Putamen (tissue), 1 donor: ENCODE measurements around the gene DPP7.

Experiments used
- DNase-seq: peaks from one replicate; pipeline ENCODE4 v3.0.0-alpha.2; 2016; ENCODE audit warnings: low spot score

Gene DPP7

GRCh38 chr9:137114613-137115393 is at the start of gene DPP7:
TSS of gene DPP7 (minus strand) at chr9:137114733. CDS start at chr9:137114713, 20 bp downstream.
- peak; percentile 74 for DNase-seq

DNA sequence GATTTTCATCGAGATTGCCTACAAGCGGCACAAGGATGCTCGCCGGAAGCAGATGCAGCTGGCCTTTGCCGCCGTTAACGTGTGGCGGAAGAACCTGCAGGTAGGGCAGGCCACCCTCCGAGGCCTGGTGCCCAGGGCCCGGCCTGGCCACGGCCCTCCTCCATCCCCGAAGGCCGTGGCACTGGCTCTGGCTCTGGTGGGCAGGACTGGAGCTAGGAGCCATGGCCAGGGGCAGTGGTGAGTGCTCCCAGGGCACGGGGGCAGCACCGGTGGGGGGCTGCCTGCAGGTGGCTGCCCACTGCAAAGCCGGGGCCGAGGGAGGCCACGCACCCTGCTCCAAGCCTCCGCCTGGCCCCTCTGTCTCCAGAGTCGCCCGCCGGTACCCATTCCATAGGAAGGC is 49.3 kb upstream of the DPP7 start:
- no peak for DNase-seq

DNA sequence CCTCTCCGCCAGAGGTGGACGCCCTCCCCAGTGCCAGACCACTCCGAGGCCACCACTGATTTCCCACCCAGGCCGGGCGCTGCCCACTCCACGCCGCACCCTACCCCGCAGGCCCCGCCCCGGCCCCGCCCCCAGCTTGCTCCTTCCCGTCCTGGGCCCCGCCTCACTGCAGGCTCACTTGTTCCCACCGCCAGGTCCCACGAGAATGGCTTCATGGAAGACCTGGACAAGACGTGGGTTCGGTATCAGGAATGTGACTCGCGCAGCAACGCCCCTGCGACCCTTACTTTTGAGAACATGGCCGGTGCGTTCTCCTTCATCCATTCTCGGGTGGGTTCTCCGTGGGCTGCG is 48.8 kb upstream of the DPP7 start:
- DNase-seq, result no peak

DNA sequence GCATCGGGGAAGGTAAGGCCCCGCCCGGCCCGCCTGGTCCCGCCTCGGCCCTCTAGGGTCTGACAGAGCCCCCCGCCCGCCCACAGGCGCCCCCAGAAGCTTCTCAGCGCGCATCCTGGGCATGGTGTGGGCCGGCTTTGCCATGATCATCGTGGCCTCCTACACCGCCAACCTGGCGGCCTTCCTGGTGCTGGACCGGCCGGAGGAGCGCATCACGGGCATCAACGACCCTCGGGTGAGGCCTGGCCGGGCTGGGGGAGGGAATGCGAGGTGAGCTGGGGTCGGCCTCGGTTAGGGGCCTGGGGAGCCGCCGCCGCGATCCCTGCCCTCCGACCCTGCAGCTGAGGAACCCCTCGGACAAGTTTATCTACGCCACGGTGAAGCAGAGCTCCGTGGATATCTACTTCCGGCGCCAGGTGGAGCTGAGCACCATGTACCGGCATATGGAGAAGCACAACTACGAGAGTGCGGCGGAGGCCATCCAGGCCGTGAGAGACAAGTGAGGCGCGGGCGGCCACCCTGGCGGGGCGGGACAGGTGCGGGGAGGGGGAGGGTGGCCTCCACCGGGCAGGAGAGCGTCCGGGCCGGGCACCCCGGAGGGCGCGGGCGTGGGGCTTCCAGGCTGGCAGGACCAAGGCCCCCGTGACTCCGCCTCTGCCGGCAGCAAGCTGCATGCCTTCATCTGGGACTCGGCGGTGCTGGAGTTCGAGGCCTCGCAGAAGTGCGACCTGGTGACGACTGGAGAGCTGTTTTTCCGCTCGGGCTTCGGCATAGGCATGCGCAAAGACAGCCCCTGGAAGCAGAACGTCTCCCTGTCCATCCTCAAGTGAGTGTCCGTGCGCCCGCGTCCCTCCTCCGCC is 48.2 kb upstream of the DPP7 start:
- DNase-seq, result no peak

DNA sequence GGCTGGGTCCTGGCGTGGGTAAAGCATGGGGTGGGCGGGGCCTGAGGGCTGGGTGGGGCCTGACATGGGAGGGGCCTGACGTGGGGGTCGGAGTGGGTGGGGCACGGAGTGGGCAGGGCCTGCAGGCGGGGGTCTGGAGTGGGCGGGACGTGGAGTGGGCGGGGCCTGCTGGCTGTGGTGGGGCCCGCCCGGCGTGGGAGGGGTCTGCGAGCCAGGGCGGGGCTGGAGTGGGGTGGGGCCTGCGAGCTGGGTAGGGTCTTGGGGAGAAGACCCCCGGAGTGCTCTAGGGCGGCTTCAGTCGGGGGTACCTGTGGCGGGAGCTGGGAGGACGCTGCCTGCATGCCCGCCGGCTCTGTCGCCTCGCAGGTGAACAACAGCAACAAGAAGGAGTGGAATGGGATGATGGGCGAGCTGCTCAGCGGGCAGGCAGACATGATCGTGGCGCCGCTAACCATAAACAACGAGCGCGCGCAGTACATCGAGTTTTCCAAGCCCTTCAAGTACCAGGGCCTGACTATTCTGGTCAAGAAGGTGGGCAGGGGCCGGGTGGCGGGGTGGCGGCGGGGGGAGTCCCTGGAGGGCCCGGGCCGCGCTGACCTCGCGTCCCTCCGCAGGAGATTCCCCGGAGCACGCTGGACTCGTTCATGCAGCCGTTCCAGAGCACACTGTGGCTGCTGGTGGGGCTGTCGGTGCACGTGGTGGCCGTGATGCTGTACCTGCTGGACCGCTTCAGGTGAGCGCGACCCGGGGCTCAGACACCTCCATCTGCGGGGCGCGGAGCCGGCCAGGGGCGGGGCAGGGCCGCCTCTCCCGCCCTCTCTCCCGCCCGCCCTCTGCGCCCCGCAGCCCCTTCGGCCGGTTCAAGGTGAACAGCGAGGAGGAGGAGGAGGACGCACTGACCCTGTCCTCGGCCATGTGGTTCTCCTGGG is 47.3 kb upstream of the DPP7 start:
- DNase-seq, result no peak

- DNase-seq, result no peak
Measured at GRCh38 chr9:137160716-137161557, 46.4 kb upstream of the DPP7 start.

- DNase-seq, result no peak
Measured at GRCh38 chr9:137160054-137160425, 45.5 kb upstream of the DPP7 start.

GRCh38 chr9:137159105-137160053 is 44.8 kb upstream of the DPP7 start:
- no peak for DNase-seq

GRCh38 chr9:137158625-137159024 is 44.1 kb upstream of the DPP7 start:
- no peak for DNase-seq

DNA sequence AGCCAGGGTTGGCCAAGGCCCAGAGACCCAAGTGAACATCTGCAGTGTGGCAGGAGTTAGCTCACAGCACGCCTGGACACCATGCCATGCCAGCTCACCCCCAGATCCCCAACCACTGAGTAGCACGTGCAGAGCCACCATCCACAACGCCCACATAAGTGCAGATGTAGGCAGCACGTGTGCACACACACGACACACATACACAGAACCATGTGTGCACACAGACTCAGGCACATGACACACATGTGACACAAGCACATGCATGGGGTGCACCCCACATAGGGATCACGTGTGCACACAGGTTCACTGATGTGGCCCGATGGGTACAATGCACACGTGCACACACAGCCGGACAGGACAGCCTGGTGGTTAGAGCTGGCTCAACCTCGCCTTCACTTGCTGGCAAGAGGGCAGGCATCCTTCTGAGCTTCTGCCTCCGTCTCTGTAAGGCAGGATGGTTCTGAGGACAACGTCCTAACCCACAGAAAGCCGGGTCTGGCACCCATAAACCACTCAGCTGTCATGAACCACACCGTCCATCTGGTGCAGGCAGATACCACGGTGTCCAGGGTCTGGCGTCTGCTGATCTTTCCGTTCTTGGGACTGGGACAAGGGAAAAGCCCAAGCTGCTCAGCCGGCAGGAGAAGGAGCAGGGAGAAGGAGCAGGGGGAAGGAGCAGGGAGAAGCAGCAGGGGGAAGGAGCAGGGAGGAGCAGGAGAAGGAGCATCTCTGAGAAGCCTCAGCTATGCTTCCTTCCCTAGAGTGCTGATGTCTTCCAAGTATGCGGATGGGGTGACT is 43.3 kb upstream of the DPP7 start:
- no peak for DNase-seq

DNA sequence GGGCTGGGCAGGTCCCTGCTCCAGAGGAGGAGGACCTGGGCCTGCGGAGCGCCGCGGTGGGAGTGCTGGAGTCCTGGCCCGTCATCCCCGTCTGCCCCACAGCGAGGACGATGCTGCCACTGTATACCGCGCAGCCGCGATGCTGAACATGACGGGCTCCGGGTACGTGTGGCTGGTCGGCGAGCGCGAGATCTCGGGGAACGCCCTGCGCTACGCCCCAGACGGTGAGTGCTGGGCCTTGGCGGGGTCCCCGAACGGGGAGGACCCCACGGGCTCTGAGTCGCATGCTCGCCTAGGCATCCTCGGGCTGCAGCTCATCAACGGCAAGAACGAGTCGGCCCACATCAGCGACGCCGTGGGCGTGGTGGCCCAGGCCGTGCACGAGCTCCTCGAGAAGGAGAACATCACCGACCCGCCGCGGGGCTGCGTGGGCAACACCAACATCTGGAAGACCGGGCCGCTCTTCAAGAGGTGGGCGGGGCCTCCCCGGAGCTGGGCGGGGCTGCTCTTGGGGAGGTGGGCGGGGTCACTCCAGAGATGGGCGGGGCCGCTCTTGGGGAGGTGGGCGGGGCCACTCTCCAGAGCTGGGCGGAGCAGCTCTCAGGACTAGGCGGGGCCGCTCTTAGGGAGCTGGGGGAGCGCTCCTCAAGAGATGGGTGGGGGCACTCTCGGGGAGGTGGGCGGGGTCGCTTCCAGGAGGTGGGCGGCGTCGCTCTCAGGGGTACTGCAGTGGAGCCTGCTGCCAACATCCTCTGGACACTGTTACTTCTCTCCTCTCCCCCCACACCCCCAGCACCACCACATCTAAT is 42.2 kb upstream of the DPP7 start:
- DNase-seq, result no peak

DNA sequence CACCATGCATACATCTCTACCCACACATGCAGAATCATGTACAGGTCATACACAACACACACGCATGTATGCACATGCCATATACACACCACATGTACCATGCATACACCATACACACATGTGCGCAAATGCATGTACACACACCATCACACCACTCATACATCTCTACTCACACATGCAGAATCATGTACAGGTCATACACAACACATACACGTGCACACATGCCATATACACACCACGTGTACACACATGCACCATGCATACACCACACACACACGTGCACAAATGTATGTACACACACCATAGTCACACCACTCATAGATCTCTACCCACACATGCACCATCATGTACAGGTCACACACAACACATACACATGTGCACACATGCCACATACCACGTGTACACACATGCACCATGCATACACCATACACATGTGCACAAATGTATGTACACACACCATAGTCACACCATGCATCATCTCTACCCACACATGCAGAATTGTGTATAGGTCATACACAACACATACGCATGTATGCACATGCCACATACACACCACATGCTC is 38.4 kb upstream of the DPP7 start:
- DNase-seq, result no peak

DNA sequence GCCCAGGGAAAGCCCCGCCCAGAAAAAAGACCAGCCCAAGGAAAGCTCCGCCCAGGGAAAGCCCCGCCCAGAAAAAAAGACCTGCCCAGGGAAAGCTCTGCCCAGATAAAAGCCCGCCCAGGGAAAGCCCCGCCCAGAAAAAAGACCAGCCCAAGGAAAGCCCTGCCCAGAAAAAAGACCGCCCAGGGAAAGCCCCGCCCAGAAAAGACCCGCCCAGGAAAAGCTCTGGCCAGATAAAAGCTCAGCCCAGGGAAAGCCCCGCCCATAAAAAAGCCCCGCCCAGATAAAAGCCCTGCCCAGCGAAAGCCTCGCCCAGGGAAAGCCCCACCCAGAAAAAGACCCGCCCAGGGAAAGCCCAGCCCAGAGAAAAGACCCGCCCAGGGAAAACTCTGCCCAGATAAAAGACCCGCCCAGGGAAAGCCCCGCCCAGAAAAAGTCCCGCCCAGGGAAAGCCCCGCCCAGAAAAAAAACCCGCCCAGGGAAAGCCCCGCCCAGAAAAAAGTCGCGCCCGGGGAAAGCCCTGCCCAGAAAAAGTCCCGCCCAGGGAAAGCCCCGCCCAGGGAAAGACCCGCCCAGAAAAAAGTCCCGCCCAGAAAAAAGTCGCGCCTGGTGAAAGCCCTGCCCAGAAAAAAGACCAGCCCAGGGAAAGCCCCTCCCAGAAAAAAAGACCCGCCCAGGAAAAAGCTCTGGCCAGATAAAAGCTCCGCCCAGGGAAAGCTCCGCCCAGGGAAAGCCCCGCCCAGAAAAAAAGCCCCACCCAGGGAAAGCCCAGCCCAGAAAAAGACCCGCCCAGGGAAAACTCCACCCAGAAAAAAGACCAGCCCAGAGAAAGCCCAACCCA is 36.3 kb upstream of the DPP7 start:
- no peak for DNase-seq

GRCh38 chr9:137149942-137150616 is 35.5 kb upstream of the DPP7 start:
- DNase-seq, result no peak

DNA sequence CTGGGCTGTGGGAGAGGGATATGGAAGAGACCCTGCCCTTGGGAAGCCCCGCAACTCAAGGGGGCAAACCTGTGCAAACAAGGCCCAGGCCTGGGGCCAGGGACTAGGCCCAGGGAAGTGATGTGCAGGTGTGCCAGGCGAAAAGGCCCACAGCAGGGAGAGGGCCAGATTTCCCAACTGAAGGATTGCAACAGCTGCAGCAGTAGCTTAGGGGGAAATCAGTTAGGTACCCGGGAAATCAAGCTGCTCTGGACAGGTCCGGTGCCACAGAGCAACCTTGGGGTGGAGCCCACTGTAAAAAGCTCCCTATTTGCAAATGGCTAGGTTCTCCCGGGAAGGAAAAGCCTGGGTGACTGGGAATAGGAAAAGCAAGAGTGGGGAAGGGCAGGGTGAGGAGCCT is 34.8 kb upstream of the DPP7 start:
- no peak for DNase-seq

DNA sequence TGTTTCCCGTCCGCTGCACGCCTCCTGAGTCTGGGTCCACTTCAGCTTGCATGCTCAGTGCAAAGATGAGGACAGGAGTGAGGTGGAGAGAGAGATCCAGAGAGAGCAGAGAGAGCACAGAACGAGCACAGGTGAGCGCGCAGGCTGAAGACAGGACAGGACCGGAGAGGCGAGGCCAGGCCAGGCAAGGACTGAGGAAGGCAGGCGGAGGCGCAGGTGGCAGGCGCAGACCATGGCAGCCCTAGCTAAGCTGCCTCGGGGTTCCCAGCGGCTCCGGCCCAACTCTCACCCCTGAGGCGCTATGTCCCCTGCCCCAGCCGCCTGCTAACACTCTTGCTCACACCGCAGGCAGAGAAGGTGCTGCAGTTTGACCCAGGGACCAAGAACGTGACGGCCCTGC is 34.1 kb upstream of the DPP7 start:
- DNase-seq, result no peak

DNA sequence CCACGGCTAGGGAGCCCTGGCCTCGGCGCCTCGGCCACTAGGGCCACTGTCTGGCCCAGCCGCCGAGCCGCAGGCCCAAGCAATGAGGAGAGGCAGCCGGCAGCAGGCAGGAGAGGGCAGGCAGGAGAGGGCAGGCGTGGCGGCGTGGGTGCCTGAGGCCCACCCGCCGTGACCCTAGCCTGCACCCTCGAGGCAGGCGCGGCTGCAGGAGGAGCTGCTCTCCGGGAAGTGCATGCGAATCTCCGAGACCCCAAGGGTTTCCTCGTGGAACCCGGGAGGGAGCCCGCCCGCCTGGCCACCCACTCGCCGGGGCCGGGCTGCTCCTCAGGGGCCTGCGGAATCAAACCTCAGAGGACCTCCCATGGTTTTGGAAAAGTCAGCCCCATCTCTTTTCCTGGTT is 33.7 kb upstream of the DPP7 start:
- DNase-seq, result no peak
